IPS-20b (cell line): ENCODE data around the gene RANBP17.

Experiments used
- H3K27ac ChIP-seq: one replicate; pipeline ENCODE4 v1.5.1; 2013; ENCODE audit warnings: low read length
- H3K27me3 ChIP-seq: 2 replicates; pipeline ENCODE4 v1.6.1; 2013; ENCODE audit warnings: mild to moderate bottlenecking, low read length, inconsistent platforms; ENCODE audit not compliant: insufficient read depth
- H3K36me3 ChIP-seq: 2 replicates; pipeline ENCODE4 v1.6.1; 2013; ENCODE audit warnings: low read depth, mild to moderate bottlenecking, inconsistent platforms, low read length, moderate library complexity; ENCODE audit not compliant: insufficient read depth
- H3K4me1 ChIP-seq: 2 replicates; pipeline ENCODE4 v1.6.1; 2013; ENCODE audit warnings: mild to moderate bottlenecking, control low read depth, inconsistent platforms, low read length, moderate library complexity; ENCODE audit not compliant: insufficient read depth
- H3K4me3 ChIP-seq: 2 replicates; pipeline ENCODE4 v1.5.1; 2013; ENCODE audit warnings: mild to moderate bottlenecking, low read length, inconsistent platforms
- H3K9ac ChIP-seq: 2 replicates; pipeline ENCODE4 v1.6.1; 2013; ENCODE audit warnings: low read depth, mild to moderate bottlenecking, inconsistent platforms, low read length, moderate library complexity
- H3K9me3 ChIP-seq: 2 replicates; pipeline ENCODE4 v1.6.1; 2013; ENCODE audit warnings: mild to moderate bottlenecking, low read depth, low read length, inconsistent platforms; ENCODE audit not compliant: insufficient read depth

Gene RANBP17

DNA sequence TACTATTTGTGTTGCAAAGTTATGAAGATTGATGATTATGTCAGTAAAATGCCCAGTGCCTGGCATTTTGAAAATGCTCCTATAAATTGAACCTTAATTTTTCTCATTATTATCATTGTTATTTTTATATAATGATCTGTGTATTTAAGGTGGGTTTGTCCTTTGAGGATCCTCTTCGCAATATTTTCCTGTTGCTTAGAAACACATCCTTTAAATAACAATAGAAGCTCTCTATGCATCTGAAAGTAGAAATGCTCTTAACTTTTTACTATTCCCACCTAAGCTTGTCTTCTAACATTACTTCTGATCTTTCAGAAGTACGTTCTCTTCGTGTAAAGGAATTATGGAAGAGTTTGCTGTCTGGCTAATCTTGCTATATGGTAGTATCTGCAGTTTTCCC lies 232.5 kb downstream of the RANBP17 start:
- H3K4me3 ChIP-seq, result peak overlapping the region; percentile 1; the same call in 1 of the 2 replicates
- no peak overlapping the region for H3K9ac ChIP-seq
- H3K27ac ChIP-seq, result no peak overlapping the region
- H3K9me3 ChIP-seq, result no peaks in the 10 kb centered on the region
- no peaks in the 10 kb centered on the region for H3K36me3 ChIP-seq
- H3K27me3 ChIP-seq, result no peaks in the 10 kb centered on the region
- peaks cover 13% of the 10 kb centered on the region; the same call in 1 of the 2 replicates for H3K4me1 ChIP-seq

DNA sequence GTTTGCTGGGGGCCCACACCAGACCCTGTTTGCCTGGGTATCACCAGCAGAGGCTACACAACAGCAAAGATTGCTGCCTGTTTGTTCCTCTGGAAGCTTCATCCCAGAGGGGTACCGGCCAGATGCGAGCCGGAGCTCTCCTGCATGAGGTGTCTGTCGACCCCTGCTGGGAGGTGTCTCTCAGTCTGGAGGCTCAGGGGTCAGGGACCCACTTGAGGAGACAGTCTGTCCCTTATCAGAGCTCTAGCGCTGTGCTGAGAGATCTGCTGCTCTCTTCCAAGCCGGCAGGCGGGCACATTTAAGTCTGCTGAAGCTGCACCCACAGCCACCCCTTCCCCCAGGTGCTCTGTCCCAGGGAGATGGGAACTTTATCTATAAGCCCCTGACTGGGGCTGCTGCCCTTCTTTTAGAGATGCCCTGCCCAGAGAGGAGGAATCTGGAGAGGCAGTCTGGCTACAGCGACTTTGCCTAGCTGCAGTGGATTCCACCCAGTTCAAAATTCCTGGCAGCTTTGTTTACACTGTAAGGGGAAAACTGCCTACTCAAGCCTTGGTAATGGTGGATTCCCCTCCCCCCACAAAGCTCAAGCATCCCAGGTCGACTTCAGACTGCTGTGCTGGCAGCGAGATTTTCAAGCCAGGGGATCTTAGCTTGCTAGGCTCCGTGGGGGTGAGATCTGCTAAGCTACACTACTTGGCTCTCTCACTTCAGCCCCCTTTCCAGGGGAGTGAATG lies 241.2 kb downstream of the RANBP17 start:
- peaks cover 3% of the 10 kb centered on the region; the same call in 1 of the 2 replicates for H3K9me3 ChIP-seq
- no peaks in the 10 kb centered on the region for H3K36me3 ChIP-seq
- H3K27ac ChIP-seq, result no peak overlapping the region
- H3K27me3 ChIP-seq, result no peaks in the 10 kb centered on the region
- H3K9ac ChIP-seq, result no peak overlapping the region; the same call in 1 of the 2 replicates
- H3K4me3 ChIP-seq, result no peak overlapping the region
- 0 out of 2 replicates have a peak, but pooled peaks cover 10% of the 10 kb centered on the region for H3K4me1 ChIP-seq

DNA sequence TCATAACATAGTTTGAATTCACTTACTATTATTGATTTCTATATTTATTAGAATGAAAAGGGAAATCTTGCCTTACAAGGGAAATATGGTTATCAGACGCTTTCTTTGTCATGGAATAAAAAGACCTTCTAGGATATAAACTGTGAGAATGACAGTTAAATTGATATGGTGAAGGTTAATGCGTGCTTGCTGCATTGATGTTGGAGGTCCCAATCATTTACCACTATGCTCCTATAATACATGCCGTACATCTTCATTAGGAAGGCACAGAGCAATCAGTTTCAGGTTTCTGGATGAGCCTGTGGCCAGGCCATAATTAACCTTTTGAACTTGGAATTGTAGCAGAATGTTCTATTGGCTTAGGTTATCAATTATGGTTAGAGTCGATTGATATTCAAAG lies 245.9 kb downstream of the RANBP17 start:
- Histone ChIP-seq H3K27me3 (no peaks in the 10 kb centered on the region), H3K4me1 (0 out of 2 replicates have a peak, but pooled peaks cover 10% of the 10 kb centered on the region), H3K9ac (no peak overlapping the region), H3K4me3 (no peak overlapping the region), H3K9me3 (peaks cover 3% of the 10 kb centered on the region; the same call in 1 of the 2 replicates), H3K36me3 (no peaks in the 10 kb centered on the region), H3K27ac (no peak overlapping the region)

DNA sequence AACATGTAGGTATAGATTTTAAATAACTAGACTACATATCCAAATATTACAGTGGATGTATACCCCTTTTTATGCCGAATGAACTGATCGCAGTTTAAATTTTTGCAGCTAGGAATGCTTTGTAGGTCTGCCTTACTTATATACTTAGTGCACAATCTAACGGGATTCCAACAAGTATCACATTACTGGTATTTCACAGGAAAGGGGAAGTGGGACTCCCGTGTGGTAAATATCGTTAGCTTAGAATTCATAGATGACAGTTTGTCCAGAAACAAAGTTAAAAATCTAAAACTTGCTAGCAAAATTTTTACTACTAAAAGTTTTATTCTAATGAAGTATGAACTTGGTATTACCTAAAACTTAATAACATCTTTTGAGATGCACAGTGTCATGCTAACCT lies 253.7 kb downstream of the RANBP17 start:
- no peaks in the 10 kb centered on the region for H3K9me3 ChIP-seq

DNA sequence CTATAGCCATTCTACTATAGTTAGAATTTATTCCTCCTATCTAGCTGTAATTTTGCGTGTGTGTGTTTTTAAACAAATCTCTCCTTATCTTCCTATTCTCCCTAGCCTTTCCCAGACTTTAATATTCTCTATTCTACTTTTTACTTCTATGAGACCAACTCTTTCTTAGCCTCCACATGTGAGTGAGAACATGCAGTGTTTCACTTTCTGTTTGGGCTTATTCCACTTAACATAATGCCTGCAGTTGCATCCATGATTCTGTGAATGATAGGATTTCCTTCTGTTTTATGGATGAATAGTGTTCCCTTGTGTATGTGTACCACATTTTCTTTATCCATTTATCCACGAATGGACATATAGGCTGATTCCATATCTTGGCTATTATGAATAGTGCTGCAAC lies 254.9 kb downstream of the RANBP17 start:
- H3K27ac ChIP-seq, result no peak overlapping the region
- no peak overlapping the region for H3K4me3 ChIP-seq
- no peaks in the 10 kb centered on the region for H3K27me3 ChIP-seq
- H3K9me3 ChIP-seq, result no peaks in the 10 kb centered on the region
- H3K4me1 ChIP-seq, result no peaks in the 10 kb centered on the region
- no peak overlapping the region for H3K9ac ChIP-seq
- no peaks in the 10 kb centered on the region for H3K36me3 ChIP-seq

More for the DNA sequence above, 253.7 kb downstream of the RANBP17 start:
- Histone ChIP-seq H3K9ac (no peak overlapping the region), H3K36me3 (no peaks in the 10 kb centered on the region), H3K27ac (no peak overlapping the region), H3K4me3 (no peak overlapping the region), H3K27me3 (no peaks in the 10 kb centered on the region), H3K4me1 (no peaks in the 10 kb centered on the region)

DNA sequence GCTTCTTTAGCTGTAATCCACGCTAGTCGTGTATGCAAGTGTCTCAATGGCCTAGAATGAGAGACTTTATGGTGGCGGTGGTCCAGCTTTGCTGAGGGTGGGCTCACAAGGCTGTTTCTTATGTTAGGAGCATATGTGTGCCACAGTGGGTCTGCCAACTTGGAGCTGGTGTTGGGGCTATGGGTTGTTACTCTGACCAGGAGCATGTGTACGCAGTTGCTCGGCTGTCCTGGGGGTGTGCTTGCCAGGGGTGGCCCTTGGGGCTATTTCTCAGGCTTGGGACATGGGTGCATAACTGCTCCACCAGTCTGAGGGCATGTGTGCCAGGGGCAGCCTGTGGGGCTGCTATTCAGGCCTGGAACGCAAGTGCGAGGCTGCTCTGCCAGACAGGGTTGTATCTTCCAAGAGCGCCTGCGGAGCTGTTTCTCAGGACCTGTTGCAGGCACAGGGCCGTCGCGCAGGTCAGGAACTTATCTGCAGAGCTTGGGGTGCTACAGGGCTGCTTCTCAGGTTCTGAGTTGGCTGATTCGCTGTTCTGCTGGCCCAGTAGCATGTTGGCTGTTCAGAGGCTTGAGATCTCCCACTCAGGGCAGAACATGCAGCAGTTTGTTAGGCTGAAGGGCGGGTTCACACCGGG lies 259.3 kb downstream of the RANBP17 start:
- H3K4me3 ChIP-seq, result no peak overlapping the region
- H3K9me3 ChIP-seq, result no peaks in the 10 kb centered on the region
- no peak overlapping the region for H3K9ac ChIP-seq
- H3K27ac ChIP-seq, result no peak overlapping the region
- H3K36me3 ChIP-seq, result no peaks in the 10 kb centered on the region
- no peaks in the 10 kb centered on the region for H3K27me3 ChIP-seq
- H3K4me1 ChIP-seq, result no peaks in the 10 kb centered on the region

DNA sequence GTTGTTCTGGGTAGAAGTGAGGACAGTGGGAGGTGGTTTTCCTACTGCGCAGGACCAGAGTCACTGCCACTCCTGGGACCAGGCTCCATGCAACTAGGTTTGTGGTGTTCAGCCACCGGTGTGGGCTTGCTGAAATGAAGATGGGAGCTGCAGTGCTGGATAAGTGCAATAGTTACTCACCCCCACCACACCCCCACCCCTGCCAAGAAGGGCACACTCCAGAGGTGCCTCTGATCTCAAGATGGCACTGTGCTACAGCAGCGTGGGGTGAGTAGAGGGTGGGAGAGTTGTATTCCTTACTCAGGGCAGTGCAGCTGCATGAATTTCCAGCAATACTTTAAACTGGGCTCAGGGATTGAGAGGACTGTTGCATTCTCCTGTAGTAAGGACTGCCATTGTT lies 259.8 kb downstream of the RANBP17 start:
- Histone ChIP-seq H3K27me3 (no peaks in the 10 kb centered on the region), H3K4me1 (no peaks in the 10 kb centered on the region), H3K9ac (no peak overlapping the region), H3K9me3 (no peaks in the 10 kb centered on the region), H3K27ac (no peak overlapping the region), H3K4me3 (no peak overlapping the region), H3K36me3 (no peaks in the 10 kb centered on the region)

DNA sequence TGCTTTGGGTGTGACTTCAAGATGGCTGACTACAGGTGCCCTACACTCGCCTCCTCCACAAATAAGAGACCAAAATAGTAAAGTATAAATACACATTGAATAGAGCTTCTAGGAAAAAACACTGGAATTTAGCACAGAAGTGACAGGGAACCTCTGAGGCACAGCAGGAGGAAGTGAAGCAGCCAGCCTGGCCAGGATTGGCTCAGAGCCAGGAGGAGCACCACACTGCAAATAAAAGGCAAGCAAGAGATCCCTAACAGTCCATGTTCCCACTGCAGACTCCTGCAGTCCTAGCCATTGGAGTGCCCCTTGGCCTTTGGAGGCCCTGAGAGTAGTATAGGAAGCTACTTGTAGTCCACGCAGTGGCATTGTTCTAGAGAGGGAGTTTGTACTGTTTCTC lies 260.6 kb downstream of the RANBP17 start:
- Histone ChIP-seq H3K27ac (no peak overlapping the region), H3K4me1 (no peaks in the 10 kb centered on the region), H3K9me3 (no peaks in the 10 kb centered on the region), H3K27me3 (no peaks in the 10 kb centered on the region), H3K36me3 (no peaks in the 10 kb centered on the region), H3K4me3 (no peak overlapping the region), H3K9ac (no peak overlapping the region)

DNA sequence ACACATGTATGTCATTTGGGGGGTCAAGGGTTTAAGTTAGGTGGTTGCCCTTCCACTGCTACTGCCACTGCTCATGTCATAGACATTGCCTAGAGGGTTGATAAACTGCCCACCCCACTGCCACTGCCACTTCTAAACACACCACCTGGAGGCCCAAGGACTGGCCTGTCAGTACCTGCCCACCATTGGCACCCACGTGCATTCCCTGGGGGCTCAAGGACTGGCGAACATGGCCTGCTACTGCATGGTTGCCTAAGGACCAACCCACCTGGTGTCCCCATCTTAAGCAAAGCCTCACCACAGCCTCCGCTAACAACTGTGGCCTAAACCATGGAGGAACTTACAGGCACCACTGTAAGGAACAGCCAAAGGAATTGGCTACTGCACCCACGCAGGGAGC lies 261.6 kb downstream of the RANBP17 start:
- Histone ChIP-seq H3K27me3 (no peaks in the 10 kb centered on the region), H3K9ac (no peak overlapping the region), H3K27ac (no peak overlapping the region), H3K4me3 (no peak overlapping the region), H3K9me3 (no peaks in the 10 kb centered on the region), H3K4me1 (no peaks in the 10 kb centered on the region), H3K36me3 (no peaks in the 10 kb centered on the region)

DNA sequence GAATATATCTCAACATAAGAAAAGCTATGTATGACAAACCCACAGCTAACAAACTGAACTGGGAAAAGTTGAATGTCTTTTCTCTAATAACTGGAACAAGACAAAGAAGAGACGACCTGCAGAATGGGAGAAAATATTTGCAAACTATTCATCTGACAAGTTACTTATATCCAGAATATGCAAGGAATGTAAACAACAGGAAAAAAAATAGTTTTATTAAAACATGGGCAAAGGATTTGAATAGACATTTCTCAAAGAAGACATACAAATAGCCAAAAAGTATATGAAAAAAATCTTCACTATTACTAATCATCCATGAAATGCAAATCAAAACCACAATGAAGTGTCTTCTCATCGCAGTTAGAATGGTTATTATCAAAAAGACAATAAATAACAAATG lies 265.5 kb downstream of the RANBP17 start:
- H3K27ac ChIP-seq, result no peak overlapping the region
- H3K9me3 ChIP-seq, result no peaks in the 10 kb centered on the region

DNA sequence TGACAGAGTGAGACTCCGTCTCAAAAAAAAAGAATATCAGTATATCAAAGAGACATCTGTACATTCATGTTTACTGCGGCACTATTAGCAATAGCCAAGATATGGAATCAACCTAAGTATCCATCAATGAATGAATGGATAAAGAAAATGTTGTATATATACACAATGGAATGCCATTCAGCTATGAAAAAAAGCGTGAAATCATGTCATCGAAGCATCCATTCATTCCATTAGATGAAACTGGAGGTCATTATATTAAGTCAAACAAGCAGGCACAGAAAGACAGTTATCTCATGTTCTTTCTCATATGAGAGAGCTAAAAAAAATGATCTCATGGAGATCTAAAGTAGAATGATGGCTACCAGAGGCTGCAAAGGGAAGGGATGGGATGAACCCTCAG lies 266.3 kb downstream of the RANBP17 start:
- Histone ChIP-seq H3K9ac (no peak overlapping the region), H3K36me3 (no peaks in the 10 kb centered on the region), H3K4me1 (no peaks in the 10 kb centered on the region), H3K27me3 (no peaks in the 10 kb centered on the region), H3K9me3 (no peaks in the 10 kb centered on the region), H3K27ac (no peak overlapping the region), H3K4me3 (no peak overlapping the region)

More for the DNA sequence above, 265.5 kb downstream of the RANBP17 start:
- Histone ChIP-seq H3K9ac (no peak overlapping the region), H3K36me3 (no peaks in the 10 kb centered on the region), H3K27me3 (no peaks in the 10 kb centered on the region), H3K4me3 (no peak overlapping the region), H3K4me1 (no peaks in the 10 kb centered on the region)

DNA sequence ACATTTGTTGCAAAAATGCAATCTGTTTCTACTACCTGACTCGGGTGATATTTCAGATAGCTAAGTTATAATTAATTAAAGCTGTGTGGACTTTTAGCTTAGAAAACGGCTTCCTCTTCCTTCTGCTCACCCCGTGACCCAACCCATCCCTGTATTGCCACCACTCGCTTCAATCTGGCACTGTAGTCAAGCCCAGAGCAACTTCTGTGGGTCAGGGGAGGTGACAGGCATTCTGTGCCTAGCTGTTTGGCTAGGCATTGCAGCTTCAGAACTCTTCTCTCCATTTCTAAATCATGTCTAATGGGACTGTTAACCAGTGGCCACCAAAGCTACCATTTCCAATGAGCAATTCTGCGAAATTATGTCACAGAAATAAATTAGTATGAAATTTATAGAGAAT lies 267.5 kb downstream of the RANBP17 start:
- Histone ChIP-seq H3K9ac (no peak overlapping the region), H3K27ac (no peak overlapping the region), H3K36me3 (no peaks in the 10 kb centered on the region), H3K4me3 (no peak overlapping the region), H3K27me3 (no peaks in the 10 kb centered on the region), H3K9me3 (no peaks in the 10 kb centered on the region), H3K4me1 (no peaks in the 10 kb centered on the region)
